NOMO-1 treated with DMSO at 0.1 percent for 48 hours (cell line): Measurements from ENCODE around the gene ZNF559.

ENCODE experiments used
- DNase-seq: peaks from one replicate; lab custom pipeline; 2025; ENCODE audit not compliant: unreplicated experiment; lab: John Stamatoyannopoulos, UW

The ZNF559 gene

GRCh38 chr19:9353011-9353410, 29.0 kb downstream of the ZNF559 start:
- DNase-seq, result no peak

DNA sequence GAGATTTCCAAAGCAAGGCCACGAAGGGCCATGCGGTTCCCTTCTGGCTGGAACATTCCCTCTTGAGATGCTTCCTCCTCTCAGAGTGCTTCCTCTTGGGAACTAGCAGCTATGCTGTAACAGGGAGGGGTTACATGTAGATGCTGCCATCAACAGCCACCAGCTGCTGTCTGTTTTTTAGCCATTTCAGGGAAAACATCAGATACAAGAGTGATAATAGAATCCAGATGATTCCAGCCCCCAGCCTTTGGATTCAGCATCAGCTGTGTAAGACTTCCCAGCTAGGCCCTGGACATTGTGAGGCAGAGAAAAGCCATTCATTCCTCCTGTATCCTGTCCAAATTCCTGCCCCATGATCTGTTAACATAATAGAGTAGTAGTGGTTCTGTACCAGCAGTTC, 30.7 kb downstream of the ZNF559 start:
- DNase-seq, result no peak

GRCh38 chr19:9362905-9363304, 38.9 kb downstream of the ZNF559 start, which contains the start of gene ZNF177:
Gene ZNF177, plus strand, starts transcription at chr19:9363013. Its CDS starts 15,299 bp downstream, at chr19:9378312.
- DNase-seq, result no peak

DNA sequence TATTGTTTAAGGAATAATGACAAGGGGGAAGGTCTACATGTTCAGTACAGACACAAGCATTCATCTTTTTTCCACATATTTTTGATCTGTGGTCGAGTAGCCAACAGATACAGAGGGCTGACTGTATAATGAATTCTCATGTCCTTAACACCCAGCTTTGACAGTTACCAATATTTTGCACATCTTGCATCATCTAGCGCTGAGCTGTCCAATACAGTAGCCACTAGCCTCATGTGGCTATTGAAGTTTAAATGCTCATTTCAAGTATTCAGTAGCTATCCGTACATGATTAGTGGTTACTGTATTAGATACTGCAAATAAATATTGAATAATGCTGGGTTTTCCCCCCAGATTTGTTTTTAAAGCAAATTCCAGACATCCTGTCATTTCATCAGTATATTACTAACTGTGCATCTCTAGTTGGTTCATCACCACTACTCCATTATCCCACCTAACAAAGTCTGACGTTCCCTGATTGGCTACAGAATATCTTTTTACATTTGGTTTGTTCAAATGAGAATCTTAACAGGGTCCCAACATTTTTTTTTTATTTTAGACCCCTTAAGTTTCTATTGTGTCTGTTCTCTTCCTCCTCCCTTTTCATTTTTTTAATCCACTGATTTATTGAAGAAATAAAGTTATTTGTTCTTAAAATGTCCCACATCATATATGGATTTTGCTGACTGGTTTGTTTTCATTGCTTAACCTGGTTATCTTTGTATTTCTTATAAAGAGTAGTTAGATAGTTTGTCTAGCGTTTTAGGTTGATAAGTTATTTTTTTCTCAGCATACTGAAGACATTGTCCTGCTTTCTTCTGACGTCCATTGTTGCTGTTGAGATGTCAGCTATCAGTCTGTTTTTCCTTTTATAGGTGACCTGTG, 47.0 kb downstream of the ZNF559 start:
- DNase-seq, result no peak

GRCh38 chr19:9381361-9381785, 57.4 kb downstream of the ZNF559 start:
- DNase-seq, result no peak
